ENCODE data around the gene SHD. TPM values are rescaled to one million over a fixed set of nuclear protein-coding genes. Genes with fewer than 3 reads are reported as not detected.

Gene SHD
- total RNA-seq, 1 experiment from 2014 or later, result 0.42 TPM

- no peak for DNase-seq (ENCODE audit: low read depth, low spot score)
- in situ Hi-C loops (cut with HindIII; ENCODE audit: low pct_unique_long_range_greater_than_20kb, low sequenced_read_pairs), result no loop called here
Observed at GRCh38 chr19:4337906-4338440, 58.9 kb downstream of the SHD start.

GRCh38 chr19:4338441-4339355, 59.6 kb downstream of the SHD start, which contains the start of gene STAP2:
Gene STAP2 (minus strand): TSS chr19:4338827. CDS start chr19:4338753, 74 bp downstream.
- in situ Hi-C loops (cut with HindIII; ENCODE audit: low pct_unique_long_range_greater_than_20kb, low sequenced_read_pairs), result no loop called here
- DNase-seq (ENCODE audit: low read depth, low spot score), result peak; percentile 14

Other genes with a start within 250 kb of the SHD start
- gene ZBTB7A, start 212.4 kb upstream of the SHD start, total RNA-seq (2014; rRNA removed; shearing (Covaris generic)), result 6.9 and 8.2 TPM in 2 replicates
- 192 and 197 TPM in 2 replicates for gene MAP2K2, start 155.1 kb upstream of the SHD start, total RNA-seq (2014; rRNA removed; shearing (Covaris generic))
- gene CREB3L3, start 125.6 kb upstream of the SHD start, total RNA-seq (2014; rRNA removed; shearing (Covaris generic)), result not detected in 2 replicates
- gene SIRT6, start 96.7 kb upstream of the SHD start, total RNA-seq (2014; rRNA removed; shearing (Covaris generic)), result 10.0 and 12.1 TPM in 2 replicates
- 0.05 and 0.16 TPM in 2 replicates for gene ANKRD24, start 96.6 kb upstream of the SHD start, total RNA-seq (2014; rRNA removed; shearing (Covaris generic))
- gene EBI3, start 49.7 kb upstream of the SHD start, total RNA-seq (2014; rRNA removed; shearing (Covaris generic)), result not detected in 2 replicates
- gene YJU2, start 32.2 kb upstream of the SHD start, total RNA-seq (2014; rRNA removed; shearing (Covaris generic)), result 20.2 and 20.9 TPM in 2 replicates
- gene TMIGD2, start 23.1 kb downstream of the SHD start, total RNA-seq (2014; rRNA removed; shearing (Covaris generic)), result not detected in 2 replicates
- gene FSD1, start 25.3 kb downstream of the SHD start, total RNA-seq (2014; rRNA removed; shearing (Covaris generic)), result 2.7 and 2.8 TPM in 2 replicates
- gene STAP2, start 59.6 kb downstream of the SHD start, total RNA-seq (2014; rRNA removed; shearing (Covaris generic)), result 3.1 and 3.8 TPM in 2 replicates
- gene MPND, start 64.3 kb downstream of the SHD start, total RNA-seq (2014; rRNA removed; shearing (Covaris generic)), result 3.0 and 5.3 TPM in 2 replicates
- gene SH3GL1, start 121.3 kb downstream of the SHD start, total RNA-seq (2014; rRNA removed; shearing (Covaris generic)), result 33.0 and 37.6 TPM in 2 replicates
- gene CHAF1A, start 123.4 kb downstream of the SHD start, total RNA-seq (2014; rRNA removed; shearing (Covaris generic)), result 14.5 and 19.4 TPM in 2 replicates
- gene UBXN6, start 178.5 kb downstream of the SHD start, total RNA-seq (2014; rRNA removed; shearing (Covaris generic)), result 57.7 and 62.3 TPM in 2 replicates
- gene HDGFL2, start 193.0 kb downstream of the SHD start, total RNA-seq (2014; rRNA removed; shearing (Covaris generic)), result 24.5 and 25.2 TPM in 2 replicates
- 0.05 TPM in 2 replicates for gene PLIN4, start 239.2 kb downstream of the SHD start, total RNA-seq (2014; rRNA removed; shearing (Covaris generic))